Thymus (tissue), 11 donors: ENCODE measurements around the gene MAN2A2. TPM values are rescaled to one million over a fixed set of nuclear protein-coding genes. Genes with fewer than 3 reads are reported as not detected.
A peak's percentile ranks its signal among the peaks of the same experiment; 100 is the strongest.

Experiments
- DNase-seq, 9 donors: peaks; one replicate each; pipeline ENCODE4 v3.0.0-alpha.2; 2013; ENCODE audit warnings: low spot score in 9 of 9, low read depth in 6 of 9, missing footprints in 1 of 9
- H3K27ac ChIP-seq, 2 donors: one replicate each; pipeline ENCODE4 v1.5.1; 2013; ENCODE audit warnings: control low read depth in 1 of 2, low read depth in 1 of 2, low read length in 1 of 2, mild to moderate bottlenecking in 1 of 2, moderate library complexity in 1 of 2
- H3K27me3 ChIP-seq, 2 donors: one replicate each; pipeline ENCODE4 v1.5.1; 2013; ENCODE audit warnings: low read length in 1 of 2; ENCODE audit not compliant: control insufficient read depth in 2 of 2, insufficient read depth in 1 of 2
- H3K36me3 ChIP-seq, 2 donors: one replicate each; pipeline ENCODE4 v1.5.1; 2013; ENCODE audit warnings: low read length in 1 of 2, mild to moderate bottlenecking in 1 of 2, moderate library complexity in 1 of 2; ENCODE audit not compliant: control insufficient read depth in 2 of 2, insufficient read depth in 2 of 2
- H3K4me1 ChIP-seq, 2 donors: one replicate each; pipeline ENCODE4 v1.5.1; 2013; ENCODE audit warnings: low read length in 2 of 2; ENCODE audit not compliant: control insufficient read depth in 2 of 2, insufficient read depth in 2 of 2
- H3K4me3 ChIP-seq, 2 donors: one replicate each; pipeline ENCODE4 v1.5.1; 2013; ENCODE audit warnings: low read length in 2 of 2, control low read depth in 1 of 2, mild to moderate bottlenecking in 1 of 2
- H3K9me3 ChIP-seq, 2 donors: one replicate each; pipeline ENCODE4 v1.5.1; 2013; ENCODE audit warnings: low read length in 1 of 2, mild to moderate bottlenecking in 1 of 2; ENCODE audit not compliant: control insufficient read depth in 2 of 2, insufficient read depth in 1 of 2
- WGBS: extraction: QIAGEN DNeasy Blood & Tissue Kit; methylation state at CpG from one replicate; pipeline ENCODE4 v1.1.7; 2013; 5-methylcytosine and 5-hydroxymethylcytosine counted together
- polyA plus RNA-seq: library from polyadenylated mRNA; stranded (reverse); fragments of 200-250 nt; gene quantifications from one replicate; pipeline ENCODE4 v1.2.3, GENCODE V29; 2013
- total RNA-seq: library from RNA; stranded (reverse); fragments of 120-200 nt; gene quantifications from one replicate; pipeline ENCODE4 v1.2.4, GENCODE V29; 2013
- donor health status: healthy.

MAN2A2 gene
- total and polyA plus RNA-seq, 2 donors: 8.3 to 46.5 TPM

DNA sequence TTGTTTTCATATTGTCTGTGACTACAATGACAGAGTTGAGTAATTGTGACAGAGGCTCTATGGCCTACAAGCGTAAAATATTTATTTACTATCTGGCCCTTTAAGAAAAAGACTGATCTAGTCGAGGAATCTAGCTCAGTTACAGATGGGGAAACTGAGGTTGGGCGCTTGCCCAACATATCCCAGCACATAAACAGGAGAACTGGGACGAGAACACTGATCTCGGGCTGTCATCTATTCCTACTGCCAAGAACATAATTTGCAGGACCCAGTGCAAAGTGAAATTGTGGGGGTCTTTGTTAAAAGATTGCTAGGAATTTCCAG, 16.8 kb upstream of the MAN2A2 start:
- Histone ChIP-seq H3K9me3 (peaks cover 0 to 6% of the 10 kb centered on the region in 2 donors), H3K27me3 (peaks cover 7 to 29% of the 10 kb centered on the region in 2 donors), H3K4me3 (no peak overlapping the region), H3K27ac (no peak overlapping the region), H3K36me3 (peaks cover 7 to 11% of the 10 kb centered on the region in 2 donors), H3K4me1 (peaks cover 0 to 38% of the 10 kb centered on the region in 2 donors)
- DNase-seq: no peak
- 66% methylated on average over 5 of the region's 5 CpGs for WGBS

DNA sequence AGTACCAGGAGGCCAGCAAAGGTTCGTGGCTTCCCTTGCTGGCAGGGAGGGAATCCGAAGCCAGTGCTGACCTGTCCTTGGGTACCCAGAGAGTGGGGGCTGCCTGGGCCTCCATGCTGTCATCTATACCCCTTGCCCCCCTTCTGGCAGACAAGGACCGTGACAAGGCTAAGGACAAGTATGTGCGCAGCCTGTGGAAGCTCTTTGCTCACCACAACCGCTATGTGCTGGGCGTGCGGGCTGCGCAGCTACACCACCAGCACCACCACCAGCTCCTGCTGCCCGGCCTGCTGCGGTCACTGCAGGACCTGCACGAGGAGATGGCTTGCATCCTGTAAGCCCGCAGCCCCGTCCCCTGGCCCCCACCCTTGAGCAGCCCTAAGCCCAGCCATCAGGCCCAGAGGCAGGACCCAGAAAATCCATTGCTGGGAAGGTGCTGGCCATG, 16.0 kb upstream of the MAN2A2 start:
- 94% methylated on average over 13 of the region's 13 CpGs for WGBS
- no peak overlapping the region for H3K4me3 ChIP-seq
- no peak for DNase-seq
- H3K27me3 ChIP-seq: peaks cover 7 to 29% of the 10 kb centered on the region in 2 donors
- peaks cover 0 to 38% of the 10 kb centered on the region in 2 donors for H3K4me1 ChIP-seq
- H3K9me3 ChIP-seq: peaks cover 0 to 6% of the 10 kb centered on the region in 2 donors
- peaks cover 0 to 3% of the 10 kb centered on the region in 2 donors for H3K36me3 ChIP-seq
- H3K27ac ChIP-seq: no peak overlapping the region

DNA sequence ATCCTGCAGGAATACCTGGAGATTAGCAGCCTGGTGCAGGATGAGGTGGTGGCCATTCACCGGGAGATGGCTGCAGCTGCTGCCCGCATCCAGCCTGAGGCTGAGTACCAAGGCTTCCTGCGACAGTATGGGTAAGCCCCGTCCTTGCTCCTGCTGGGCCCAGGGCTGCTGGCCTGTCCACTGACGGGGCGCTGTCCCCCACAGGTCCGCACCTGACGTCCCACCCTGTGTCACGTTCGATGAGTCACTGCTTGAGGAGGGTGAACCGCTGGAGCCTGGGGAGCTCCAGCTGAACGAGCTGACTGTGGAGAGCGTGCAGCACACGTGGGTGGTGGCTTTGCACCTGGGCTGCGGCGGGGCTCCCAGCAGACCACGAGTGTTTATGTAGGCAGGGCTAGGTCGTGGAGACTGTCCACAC, 13.8 kb upstream of the MAN2A2 start:
- H3K36me3 ChIP-seq: no peaks in the 10 kb centered on the region
- peak in 3 of 9 donors; percentile 37 to 69 (median 40) for DNase-seq
- H3K4me3 ChIP-seq: no peak overlapping the region
- H3K27ac ChIP-seq: no peak overlapping the region
- WGBS: 54% methylated on average over 18 of the region's 18 CpGs
- peaks cover 0 to 29% of the 10 kb centered on the region in 2 donors for H3K4me1 ChIP-seq
- H3K9me3 ChIP-seq: peaks cover 0 to 10% of the 10 kb centered on the region in 2 donors
- H3K27me3 ChIP-seq: peaks cover 7 to 16% of the 10 kb centered on the region in 2 donors

GRCh38 chr15:90889736-90890456, 13.2 kb upstream of the MAN2A2 start:
- WGBS: 86% methylated on average over 31 of the region's 31 CpGs
- H3K4me1 ChIP-seq: peaks cover 0 to 27% of the 10 kb centered on the region in 2 donors
- H3K9me3 ChIP-seq: peaks cover 0 to 10% of the 10 kb centered on the region in 2 donors
- no peak for DNase-seq
- no peaks in the 10 kb centered on the region for H3K36me3 ChIP-seq
- H3K4me3 ChIP-seq: no peak overlapping the region
- peaks cover 4 to 10% of the 10 kb centered on the region in 2 donors for H3K27me3 ChIP-seq
- H3K27ac ChIP-seq: no peak overlapping the region

GRCh38 chr15:90890839-90891238, 12.3 kb upstream of the MAN2A2 start:
- peaks cover 0 to 1% of the 10 kb centered on the region in 2 donors for H3K27me3 ChIP-seq
- no peak overlapping the region for H3K27ac ChIP-seq
- H3K36me3 ChIP-seq: no peaks in the 10 kb centered on the region
- WGBS: 99% methylated on average over 12 of the region's 12 CpGs
- DNase-seq: no peak
- H3K4me3 ChIP-seq: no peak overlapping the region
- H3K9me3 ChIP-seq: peaks cover 0 to 4% of the 10 kb centered on the region in 2 donors
- peaks cover 0 to 18% of the 10 kb centered on the region in 2 donors for H3K4me1 ChIP-seq

GRCh38 chr15:90891346-90891949, 11.7 kb upstream of the MAN2A2 start:
- Histone ChIP-seq H3K36me3 (no peaks in the 10 kb centered on the region), H3K9me3 (peaks cover 0 to 4% of the 10 kb centered on the region in 2 donors), H3K4me3 (no peak overlapping the region)

DNA sequence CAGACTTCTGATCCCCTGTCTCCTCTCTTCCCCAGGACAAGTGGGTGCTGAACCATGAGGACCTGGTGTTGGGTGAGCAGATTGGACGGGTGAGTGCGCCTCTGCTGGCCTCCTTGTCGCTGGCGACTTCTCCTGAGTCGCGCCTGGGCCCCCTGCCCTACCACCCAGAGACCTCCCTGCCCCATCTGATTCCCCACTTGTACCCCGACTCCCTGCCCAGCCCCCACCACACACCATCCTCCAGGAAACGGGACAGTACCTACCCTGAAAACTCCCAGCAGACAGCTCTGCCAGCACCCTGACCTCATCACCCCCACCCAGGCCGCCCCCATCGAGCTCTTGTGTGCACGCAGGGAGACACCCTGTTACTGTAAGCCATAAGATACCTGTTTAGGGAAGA, 11.1 kb upstream of the MAN2A2 start:
- peaks cover 0 to 16% of the 10 kb centered on the region in 2 donors for H3K4me1 ChIP-seq
- DNase-seq: no peak

More at GRCh38 chr15:90891346-90891949, 11.7 kb upstream of the MAN2A2 start:
- no peaks in the 10 kb centered on the region for H3K27me3 ChIP-seq
- no peak for DNase-seq
- peaks cover 0 to 16% of the 10 kb centered on the region in 2 donors for H3K4me1 ChIP-seq
- WGBS: 98% methylated on average over 8 of the region's 8 CpGs
- no peak overlapping the region for H3K27ac ChIP-seq

GRCh38 chr15:90892498-90893174, 10.5 kb upstream of the MAN2A2 start:
- DNase-seq: no peak
- Histone ChIP-seq H3K27me3 (no peaks in the 10 kb centered on the region), H3K27ac (no peak overlapping the region), H3K4me1 (peaks cover 0 to 16% of the 10 kb centered on the region in 2 donors), H3K9me3 (peaks cover 0 to 4% of the 10 kb centered on the region in 2 donors), H3K4me3 (no peak overlapping the region), H3K36me3 (no peaks in the 10 kb centered on the region)
- WGBS: 98% methylated on average over 29 of the region's 29 CpGs

More for the DNA sequence above, 11.1 kb upstream of the MAN2A2 start:
- Histone ChIP-seq H3K9me3 (peaks cover 0 to 4% of the 10 kb centered on the region in 2 donors), H3K4me3 (no peak overlapping the region), H3K27ac (no peak overlapping the region), H3K36me3 (no peaks in the 10 kb centered on the region), H3K27me3 (no peaks in the 10 kb centered on the region)
- whole genome bisulfite sequencing: 97% methylated on average over 11 of the region's 11 CpGs
